Measurements from ENCODE around the gene RMP24.

GRCh38 chr18:35969676-35970075, 2.8 kb upstream of the RMP24 start:
- TF ChIP-seq, protein P1, sequence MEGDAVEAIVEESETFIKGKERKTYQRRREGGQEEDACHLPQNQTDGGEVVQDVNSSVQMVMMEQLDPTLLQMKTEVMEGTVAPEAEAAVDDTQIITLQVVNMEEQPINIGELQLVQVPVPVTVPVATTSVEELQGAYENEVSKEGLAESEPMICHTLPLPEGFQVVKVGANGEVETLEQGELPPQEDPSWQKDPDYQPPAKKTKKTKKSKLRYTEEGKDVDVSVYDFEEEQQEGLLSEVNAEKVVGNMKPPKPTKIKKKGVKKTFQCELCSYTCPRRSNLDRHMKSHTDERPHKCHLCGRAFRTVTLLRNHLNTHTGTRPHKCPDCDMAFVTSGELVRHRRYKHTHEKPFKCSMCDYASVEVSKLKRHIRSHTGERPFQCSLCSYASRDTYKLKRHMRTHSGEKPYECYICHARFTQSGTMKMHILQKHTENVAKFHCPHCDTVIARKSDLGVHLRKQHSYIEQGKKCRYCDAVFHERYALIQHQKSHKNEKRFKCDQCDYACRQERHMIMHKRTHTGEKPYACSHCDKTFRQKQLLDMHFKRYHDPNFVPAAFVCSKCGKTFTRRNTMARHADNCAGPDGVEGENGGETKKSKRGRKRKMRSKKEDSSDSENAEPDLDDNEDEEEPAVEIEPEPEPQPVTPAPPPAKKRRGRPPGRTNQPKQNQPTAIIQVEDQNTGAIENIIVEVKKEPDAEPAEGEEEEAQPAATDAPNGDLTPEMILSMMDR (IDR thresholded peaks at IDR 0.05): no peak
- no peak for TF ChIP-seq POLR2AphosphoS5 (IDR thresholded peaks at IDR 0.05)
